HG03460 (cell line): ENCODE measurements around the gene TBC1D13.
"Not testable (repeated sequence)": the region's sequence is repeated elsewhere in the genome, so short reads cannot be mapped to it uniquely, and the experiment has no call there.

Experiments used
- ATAC-seq: cut with Tn5 transposase; IDR thresholded peaks from one replicate; pipeline ENCODE4 v1.9.1; 2021; ENCODE audit not compliant: unreplicated experiment

Gene TBC1D13

GRCh38 chr9:128782669-128783068 is 4.4 kb upstream of the TBC1D13 start:
- no peak for ATAC-seq

GRCh38 chr9:128785427-128785826 is 1.6 kb upstream of the TBC1D13 start:
- ATAC-seq = no peak

DNA sequence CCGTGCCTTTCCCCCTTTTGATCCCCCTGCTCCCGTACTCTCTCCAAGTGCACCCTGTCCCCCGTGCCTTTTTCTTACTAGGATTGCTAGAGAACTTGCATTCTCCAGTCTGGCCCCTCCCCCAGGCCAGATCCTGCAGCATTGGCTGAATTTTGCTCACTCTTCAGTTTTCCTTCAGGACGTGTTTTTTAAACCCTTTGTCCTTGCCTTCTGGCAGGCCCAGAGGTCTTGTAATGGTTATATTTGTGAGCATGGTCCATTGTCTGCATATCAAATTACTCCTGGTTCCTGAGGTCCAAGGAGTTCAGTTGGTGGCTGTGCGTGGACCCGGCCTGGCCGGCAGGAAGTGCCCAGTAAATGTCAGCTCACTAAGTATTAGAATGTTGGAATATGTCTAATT is 606 bp downstream of the TBC1D13 start:
- ATAC-seq = no peak

DNA sequence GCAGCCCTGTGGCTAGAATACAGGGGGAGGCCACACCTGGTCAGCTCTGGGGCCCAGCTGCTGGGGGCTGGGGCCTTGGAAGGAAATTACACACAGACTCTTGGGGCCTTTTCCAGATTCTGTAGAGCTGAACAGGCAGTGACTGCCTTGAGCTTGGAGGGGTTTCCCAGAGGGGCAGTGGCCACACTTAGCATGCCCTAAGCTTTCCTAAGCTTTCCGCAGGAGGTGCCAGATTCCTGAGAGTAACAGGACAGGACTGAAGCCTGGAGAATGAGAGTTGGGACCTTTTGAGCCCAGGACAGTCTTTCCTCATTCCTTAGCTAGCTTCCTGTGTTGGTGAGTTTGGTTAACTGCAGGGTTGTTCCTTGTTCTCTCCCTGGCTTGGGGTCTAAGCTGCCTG is 1.4 kb downstream of the TBC1D13 start:
- no peak for ATAC-seq

DNA sequence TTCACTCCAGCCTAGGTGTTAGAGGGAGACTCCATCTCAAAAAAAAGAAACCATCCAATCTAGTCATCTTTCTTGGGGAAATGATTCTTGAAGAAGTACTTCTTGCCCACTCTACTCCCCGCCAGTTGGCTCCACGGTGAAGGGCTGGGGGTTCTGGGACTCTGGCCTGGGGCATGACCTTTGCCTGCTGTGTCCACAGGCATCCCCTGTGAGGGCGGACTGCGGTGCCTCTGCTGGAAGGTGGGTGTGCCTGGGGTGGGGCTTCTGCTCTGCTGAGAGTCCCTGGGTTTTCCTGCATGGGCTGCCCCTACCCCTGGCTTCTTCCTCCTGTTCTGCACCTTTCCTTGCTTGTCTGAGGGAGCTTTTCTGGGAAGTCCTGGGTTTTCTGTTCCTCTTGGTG is 3.5 kb downstream of the TBC1D13 start:
- ATAC-seq = no peak

DNA sequence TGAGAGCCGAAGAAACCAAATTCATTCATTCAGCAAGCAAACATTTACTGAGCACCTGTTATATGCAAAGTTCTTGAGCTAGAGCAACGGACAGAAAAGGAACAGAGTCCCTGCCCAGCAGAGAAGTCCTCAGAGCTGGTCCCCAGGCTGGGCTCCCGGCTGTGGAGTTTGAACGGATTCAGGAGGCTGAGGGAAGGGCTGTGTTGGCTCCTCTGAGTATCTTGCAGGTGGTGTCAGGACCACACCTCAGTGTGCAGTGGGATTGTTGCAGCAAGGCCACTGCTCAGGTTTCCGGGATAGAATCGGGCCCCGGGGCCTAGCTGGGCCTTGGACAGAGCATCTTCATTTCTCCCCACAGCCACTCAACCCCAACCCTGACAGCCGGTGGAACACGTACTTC is 5.1 kb downstream of the TBC1D13 start:
- no peak for ATAC-seq

DNA sequence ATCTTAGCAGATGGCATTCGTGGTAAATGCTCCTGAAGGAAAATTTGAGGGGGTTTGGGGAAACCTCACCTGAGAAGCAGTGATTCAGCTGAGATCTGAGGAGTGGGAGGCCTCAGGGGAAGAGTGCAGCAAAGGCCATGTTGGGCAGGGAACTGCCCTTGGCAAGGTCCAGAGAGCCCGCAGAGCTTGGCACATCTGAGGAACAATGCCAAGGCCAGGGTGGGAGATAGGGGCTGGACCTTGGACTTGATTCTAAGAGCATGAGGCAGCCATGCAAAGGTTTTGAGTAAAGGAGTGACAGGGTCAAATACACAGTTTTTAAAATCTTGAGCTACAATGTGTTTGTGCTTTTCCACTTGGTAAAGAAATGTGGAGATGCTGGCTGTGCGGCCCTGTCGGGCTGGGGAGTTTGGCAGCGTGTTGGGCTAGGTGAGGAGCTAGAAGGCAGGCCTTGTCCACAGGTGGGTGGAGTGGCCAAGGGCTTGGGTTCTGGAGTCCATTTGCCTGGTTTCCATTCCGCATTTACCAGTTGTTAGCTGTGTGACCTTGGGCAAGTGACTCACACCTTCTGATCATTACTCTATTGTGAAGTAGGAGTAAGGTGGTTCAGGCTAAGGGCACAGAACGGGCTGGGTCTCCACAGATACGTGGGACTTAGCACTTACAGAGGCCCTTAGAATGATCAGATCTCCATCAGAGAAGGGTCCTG is 6.1 kb downstream of the TBC1D13 start:
- ATAC-seq = no peak

- not testable (repeated sequence) for ATAC-seq
Observed at GRCh38 chr9:128794961-128795360, 7.9 kb downstream of the TBC1D13 start.

GRCh38 chr9:128798896-128799295 is 11.8 kb downstream of the TBC1D13 start:
- no peak for ATAC-seq

DNA sequence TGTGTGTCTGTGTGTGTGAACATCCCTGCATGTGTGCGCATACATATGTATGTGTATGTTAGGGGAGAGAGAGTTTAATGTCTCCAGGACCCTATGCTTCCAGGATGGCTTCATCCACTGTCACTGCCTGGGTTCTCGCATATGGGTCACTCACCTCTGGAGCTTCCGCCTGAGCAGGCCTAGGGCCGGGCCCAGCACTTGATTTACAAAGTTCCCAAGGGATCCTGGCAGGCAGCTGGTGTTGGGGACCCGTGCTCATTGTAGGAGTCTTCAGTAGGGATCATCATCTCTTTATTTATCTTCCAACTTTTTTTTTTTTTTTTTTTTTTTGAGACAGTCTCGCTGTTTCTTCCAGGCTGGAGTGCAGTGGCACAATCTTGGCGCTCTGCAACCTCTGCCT is 13.0 kb downstream of the TBC1D13 start:
- no peak for ATAC-seq

- no peak for ATAC-seq
Observed at GRCh38 chr9:128802482-128802881, 15.4 kb downstream of the TBC1D13 start.

GRCh38 chr9:128805661-128806060 is 18.6 kb downstream of the TBC1D13 start:
- no peak for ATAC-seq

DNA sequence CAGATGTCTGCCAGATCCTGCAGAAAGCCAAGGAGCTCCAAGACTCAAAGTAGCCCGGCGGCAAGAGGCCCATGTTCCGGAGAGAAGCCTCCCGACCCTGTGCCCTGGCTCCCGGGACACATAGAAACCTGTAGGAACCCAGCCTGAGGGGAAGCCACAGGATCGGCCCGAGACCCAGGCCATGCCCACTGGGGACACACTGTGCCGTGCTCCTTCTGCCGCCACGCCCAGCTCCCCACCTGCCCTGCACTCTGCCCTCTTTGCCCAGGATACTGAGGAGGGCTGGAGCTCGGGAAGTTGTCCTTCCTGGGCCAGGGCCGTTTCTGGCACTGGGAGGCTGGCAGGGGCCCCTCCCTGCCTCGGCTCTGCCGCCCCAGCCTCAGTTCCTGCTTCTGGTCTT is 20.8 kb downstream of the TBC1D13 start:
- no peak for ATAC-seq

GRCh38 chr9:128808543-128808942 is 21.5 kb downstream of the TBC1D13 start:
- no peak for ATAC-seq

DNA sequence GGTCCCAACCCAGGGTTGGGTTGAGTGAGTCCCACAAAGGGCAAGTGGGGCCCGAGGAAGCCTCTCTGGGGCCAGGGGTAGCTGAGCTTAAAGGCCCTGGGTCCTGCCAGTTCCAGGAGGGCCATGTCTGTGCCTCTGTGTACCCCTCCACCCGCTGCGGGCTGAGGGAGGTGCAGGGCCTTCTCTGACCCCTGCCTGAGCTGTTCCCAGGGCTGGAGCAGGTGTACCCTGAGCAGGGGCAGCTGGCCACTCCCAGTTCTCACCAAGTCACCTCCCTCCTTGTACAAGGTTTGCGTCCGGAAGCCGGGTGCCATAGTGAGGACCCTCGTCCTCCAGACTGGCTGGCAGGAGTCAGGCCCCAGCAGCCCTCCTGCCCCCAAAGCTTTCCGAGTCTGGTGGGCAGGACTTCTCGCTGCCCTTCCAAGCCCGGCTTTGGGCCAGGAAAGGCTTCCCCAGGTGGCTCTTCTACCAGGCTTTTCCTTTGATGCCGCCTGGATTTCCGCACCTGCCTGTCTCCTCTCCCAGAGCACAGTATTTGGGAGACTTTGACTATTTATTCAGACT is 22.1 kb downstream of the TBC1D13 start:
- ATAC-seq = no peak

- ATAC-seq = no peak
Observed at GRCh38 chr9:128809831-128810230, 22.8 kb downstream of the TBC1D13 start.

DNA sequence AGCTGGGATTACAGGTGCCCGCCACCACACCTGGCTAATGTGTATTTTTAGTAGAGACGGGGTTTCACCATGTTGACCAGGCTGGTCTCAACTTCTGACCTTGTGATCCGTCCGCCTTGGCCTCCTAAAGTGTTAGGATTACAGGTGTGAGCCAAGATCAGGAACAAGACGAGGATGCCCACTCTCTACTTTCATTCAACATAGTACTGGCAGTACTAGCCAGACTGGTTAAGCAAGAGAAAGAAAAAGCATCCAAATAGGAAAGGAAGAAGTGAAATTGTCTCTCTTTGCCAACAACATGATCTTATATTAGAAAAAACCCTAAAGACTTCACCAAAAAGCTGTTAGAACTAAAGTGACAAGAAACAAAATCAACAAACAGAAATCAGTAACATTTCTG is 23.8 kb downstream of the TBC1D13 start:
- no peak for ATAC-seq

DNA sequence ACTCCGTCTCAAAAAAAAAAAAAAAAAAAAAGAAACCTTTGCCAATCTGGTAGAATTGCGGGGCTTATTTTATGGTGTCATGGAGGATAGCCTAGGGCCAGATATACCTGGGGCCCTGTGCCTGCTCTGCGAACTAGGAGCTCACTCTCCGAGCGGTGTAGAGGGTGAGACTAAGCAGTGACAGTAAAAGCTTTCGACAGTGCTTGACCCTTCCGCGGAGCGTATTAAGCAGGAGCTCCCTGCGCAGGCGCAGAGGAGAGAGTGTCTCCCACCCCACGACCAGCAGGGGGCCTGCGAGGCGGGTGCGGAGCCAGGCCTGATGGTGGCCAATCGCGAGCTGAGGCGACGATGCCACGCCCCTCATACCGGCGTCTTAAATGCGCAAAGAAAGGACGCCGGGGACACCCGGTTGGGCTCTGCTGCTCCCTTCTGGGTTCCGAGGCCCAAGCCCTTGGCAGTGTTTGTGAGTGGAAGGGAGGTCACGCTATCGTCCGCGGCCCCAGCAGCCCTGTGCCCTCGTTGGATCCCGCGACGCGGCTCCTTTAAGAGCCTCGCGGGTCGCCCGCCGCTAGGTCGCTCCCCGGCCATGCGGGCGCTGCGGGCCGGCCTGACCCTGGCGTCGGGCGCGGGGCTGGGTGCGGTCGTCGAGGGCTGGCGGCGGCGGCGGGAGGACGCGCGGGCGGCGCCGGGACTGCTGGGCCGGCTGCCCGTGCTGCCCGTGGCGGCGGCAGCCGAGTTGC is 31.2 kb downstream of the TBC1D13 start, which contains the start of gene ENDOG:
Gene ENDOG, plus strand, starts transcription at position 402 of the 740 bp plus-strand sequence. Its CDS starts 185 bp downstream, at position 587.
- ATAC-seq = peak; percentile 86

DNA sequence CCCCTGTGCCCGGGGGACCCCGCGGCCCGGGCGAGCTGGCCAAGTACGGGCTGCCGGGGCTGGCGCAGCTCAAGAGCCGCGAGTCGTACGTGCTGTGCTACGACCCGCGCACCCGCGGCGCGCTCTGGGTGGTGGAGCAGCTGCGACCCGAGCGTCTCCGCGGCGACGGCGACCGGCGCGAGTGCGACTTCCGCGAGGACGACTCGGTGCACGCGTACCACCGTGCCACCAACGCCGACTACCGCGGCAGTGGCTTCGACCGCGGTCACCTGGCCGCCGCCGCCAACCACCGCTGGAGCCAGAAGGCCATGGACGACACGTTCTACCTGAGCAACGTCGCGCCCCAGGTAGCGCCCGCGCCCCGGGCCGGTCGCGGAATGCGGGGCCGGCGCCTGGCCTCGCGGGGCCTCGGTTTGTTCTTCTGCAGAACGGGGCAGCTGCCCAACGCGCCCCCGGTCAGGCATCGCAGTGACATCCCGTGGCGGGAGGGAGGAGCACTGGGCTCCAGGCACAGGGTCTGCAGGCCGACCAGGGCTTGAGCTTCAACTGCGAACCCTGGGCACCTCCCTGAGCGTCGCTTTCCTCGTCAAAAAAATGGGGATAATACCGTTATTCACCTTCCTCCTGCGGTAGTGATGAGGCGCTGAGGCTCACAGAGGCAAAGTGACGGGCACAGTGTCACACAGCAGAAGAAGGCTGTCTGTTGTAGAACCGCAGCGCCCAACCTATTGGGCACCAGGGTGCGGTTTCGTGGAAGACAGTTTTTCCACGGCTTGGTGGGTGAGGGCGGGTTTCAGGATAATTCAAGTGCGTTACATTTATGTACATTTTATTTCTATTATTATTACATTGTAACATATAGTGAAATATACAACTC is 32.0 kb downstream of the TBC1D13 start:
- ATAC-seq = peak; percentile 19

- no peak for ATAC-seq
Observed at GRCh38 chr9:128819716-128820664, 32.9 kb downstream of the TBC1D13 start.
